Muscle layer of colon (tissue), 2 donors: Measurements from ENCODE around the gene ASCC3.
"Not testable (repeated sequence)": the region's sequence is repeated elsewhere in the genome, so short reads cannot be mapped to it uniquely, and the experiment has no call there.

Experiments
- H3K27ac ChIP-seq: one replicate; pipeline ENCODE4 v1.7.0; 2013; ENCODE audit warnings: low read depth, mild to moderate bottlenecking, low read length, moderate library complexity
- H3K27me3 ChIP-seq, 2 donors: one replicate each; pipeline ENCODE4 v1.7.0; 2013; ENCODE audit warnings: low read length in 2 of 2, mild to moderate bottlenecking in 2 of 2; ENCODE audit not compliant: insufficient read depth in 2 of 2, control insufficient read depth in 1 of 2
- H3K36me3 ChIP-seq: one replicate; pipeline ENCODE4 v1.7.0; 2013; ENCODE audit warnings: mild to moderate bottlenecking, low read length; ENCODE audit not compliant: insufficient read depth
- H3K4me1 ChIP-seq: one replicate; pipeline ENCODE4 v1.7.0; 2013; ENCODE audit warnings: mild to moderate bottlenecking, low read length; ENCODE audit not compliant: insufficient read depth
- H3K4me3 ChIP-seq, 2 donors: one replicate each; pipeline ENCODE4 v1.7.0; 2013; ENCODE audit warnings: low read length in 2 of 2, low read depth in 1 of 2, mild to moderate bottlenecking in 1 of 2, moderate library complexity in 1 of 2
- H3K9ac ChIP-seq: one replicate; pipeline ENCODE4 v1.7.0; 2013; ENCODE audit warnings: low read length
- H3K9me3 ChIP-seq: one replicate; pipeline ENCODE4 v1.7.0; 2013; ENCODE audit warnings: mild to moderate bottlenecking, low read length
- donor health status: abdominal sarcoma.
- donor health status: Adenocarcinoma of cecum.

The ASCC3 gene

DNA sequence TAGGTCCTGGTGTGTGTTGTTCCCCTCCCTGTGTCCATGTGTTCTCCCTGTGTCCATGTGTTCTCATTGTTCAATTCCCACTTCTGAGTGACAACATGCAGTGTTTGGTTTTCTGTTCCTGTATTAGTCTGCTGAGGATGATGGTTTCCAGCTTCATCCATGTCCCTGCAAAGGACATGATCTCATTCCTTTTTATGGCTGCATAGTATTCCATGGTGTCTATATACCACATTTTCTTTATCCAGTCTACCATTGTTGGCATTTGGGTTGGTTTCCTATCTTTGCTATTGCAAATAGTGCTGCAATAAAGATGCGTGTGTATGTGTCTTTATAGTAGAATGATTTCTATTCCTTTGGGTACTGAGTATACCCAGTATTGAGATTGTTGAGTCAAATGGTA lies 122.7 kb downstream of the ASCC3 start:
- H3K27me3 ChIP-seq, H3K27ac ChIP-seq, H3K9ac ChIP-seq, H3K9me3 ChIP-seq, H3K36me3 ChIP-seq, H3K4me1 ChIP-seq, H3K4me3 ChIP-seq: not testable (repeated sequence)

DNA sequence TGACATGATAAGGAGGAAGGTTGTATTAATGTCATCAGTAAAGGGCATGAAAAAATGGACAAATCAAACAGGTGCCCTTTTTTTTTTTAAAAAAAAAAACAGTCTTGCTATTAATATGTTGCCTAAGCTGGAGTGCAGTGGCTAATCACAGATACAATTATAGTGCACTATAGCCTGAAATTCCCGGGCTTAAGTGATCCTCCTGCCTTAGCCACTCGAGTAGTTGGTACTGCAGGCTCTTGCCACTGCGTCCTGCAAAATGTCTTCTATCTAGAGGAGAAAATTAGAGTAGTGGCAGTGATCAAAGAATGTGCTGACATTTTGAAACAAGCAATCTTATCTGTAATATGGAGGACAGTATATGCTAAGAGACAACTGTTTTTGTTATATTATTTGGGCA lies 127.7 kb downstream of the ASCC3 start:
- Histone ChIP-seq H3K9ac (no peak overlapping the region), H3K4me3 (no peak overlapping the region), H3K27me3 (no peaks in the 10 kb centered on the region), H3K4me1 (no peaks in the 10 kb centered on the region), H3K27ac (no peak overlapping the region), H3K36me3 (no peaks in the 10 kb centered on the region), H3K9me3 (no peaks in the 10 kb centered on the region)

DNA sequence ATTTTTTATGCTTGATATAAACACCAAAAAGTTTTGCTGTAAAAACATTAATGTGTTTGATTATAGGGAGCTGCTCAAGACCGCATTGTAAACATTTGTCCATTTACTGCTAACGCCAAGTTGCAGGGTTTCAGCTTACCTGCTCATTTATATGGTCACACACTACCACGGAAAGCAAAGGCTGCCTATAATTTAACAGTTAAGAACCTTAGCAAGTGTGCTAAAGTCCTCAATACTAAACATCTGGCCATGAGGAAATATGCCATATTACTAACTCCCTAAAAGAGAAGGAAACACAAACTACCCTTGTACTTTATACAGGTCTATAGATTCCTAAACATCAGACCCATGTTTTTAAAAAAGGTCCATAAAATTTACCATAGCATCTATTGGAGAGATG lies 129.5 kb downstream of the ASCC3 start:
- no peak overlapping the region for H3K4me3 ChIP-seq
- no peaks in the 10 kb centered on the region for H3K36me3 ChIP-seq
- no peaks in the 10 kb centered on the region for H3K4me1 ChIP-seq

DNA sequence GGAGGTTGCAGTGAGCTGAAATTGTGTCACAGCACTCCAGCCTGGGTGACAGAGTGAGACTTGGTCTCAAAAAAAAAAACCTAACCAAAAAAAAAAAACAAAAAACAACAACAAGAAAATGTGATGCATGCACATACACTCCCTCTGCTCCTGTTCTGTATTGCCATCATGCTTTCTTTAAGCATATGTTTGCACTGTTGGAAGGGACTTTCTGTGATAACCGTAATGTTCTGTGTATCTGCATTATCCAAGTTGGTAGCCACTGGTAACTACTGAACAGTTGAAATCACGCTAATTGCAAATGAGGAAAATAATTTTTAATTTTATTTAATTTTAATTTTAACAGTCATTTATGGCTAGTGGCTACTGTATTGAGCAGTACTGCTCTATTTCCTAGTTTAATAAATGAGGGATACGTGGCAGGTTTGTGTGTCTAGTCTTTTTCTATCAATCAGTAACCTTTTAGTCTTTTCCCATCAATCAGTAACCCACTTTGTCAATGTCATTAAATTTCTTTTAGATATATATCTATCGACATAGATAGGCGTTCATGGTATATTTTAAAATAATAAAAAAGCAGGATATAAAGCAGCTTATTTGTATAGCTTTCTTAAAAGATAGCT lies 135.6 kb downstream of the ASCC3 start:
- no peaks in the 10 kb centered on the region for H3K4me1 ChIP-seq
- no peaks in the 10 kb centered on the region for H3K27me3 ChIP-seq
- H3K9ac ChIP-seq, result no peak overlapping the region
- no peak overlapping the region for H3K27ac ChIP-seq
- no peak overlapping the region for H3K4me3 ChIP-seq
- no peaks in the 10 kb centered on the region for H3K9me3 ChIP-seq
- H3K36me3 ChIP-seq, result no peaks in the 10 kb centered on the region

More for the DNA sequence above, 129.5 kb downstream of the ASCC3 start:
- Histone ChIP-seq H3K27ac (no peak overlapping the region), H3K9ac (no peak overlapping the region), H3K27me3 (no peaks in the 10 kb centered on the region), H3K9me3 (no peaks in the 10 kb centered on the region)

DNA sequence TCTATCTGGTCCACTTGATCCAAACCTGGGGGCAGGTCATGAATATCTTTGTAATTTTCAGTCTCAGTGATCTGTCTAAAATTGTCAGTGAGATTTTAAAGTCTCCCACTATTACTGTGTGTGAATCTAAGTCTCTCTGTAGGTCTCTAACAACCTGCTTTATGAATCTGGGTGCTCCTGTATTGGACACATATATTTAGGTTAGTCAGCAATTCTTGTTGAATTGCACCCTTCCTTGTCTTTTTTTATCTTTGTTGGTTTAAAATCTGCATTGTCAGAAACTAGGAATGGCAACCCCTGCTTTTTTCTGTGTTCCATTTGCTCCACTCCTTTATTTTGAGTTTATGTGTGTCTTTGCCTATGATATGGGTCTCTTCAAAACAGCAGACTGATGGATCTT lies 140.7 kb downstream of the ASCC3 start:
- Histone ChIP-seq H3K9me3 (no peaks in the 10 kb centered on the region), H3K4me3 (no peak overlapping the region), H3K36me3 (no peaks in the 10 kb centered on the region), H3K9ac (no peak overlapping the region), H3K27me3 (no peaks in the 10 kb centered on the region), H3K4me1 (no peaks in the 10 kb centered on the region), H3K27ac (no peak overlapping the region)

DNA sequence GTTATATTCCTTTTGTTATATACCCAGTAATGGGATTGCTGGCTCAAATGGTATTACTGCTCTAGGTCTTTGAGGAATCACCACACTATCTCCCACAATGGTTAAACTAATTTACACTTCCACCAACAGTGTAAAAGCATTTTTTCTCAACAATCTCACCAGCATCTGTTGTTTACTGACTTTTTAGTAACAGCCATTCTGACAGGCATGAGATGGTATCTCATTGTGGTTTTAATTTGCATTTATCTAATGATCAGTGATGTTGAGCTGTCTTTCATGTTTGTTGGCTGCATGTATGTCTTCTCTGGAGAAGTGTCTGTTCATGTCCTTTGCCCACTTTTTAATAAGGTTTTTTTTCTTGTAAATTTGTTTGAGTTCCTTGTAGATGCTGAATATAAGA lies 143.4 kb downstream of the ASCC3 start:
- not testable (repeated sequence) for H3K27ac ChIP-seq, H3K4me1 ChIP-seq, H3K9ac ChIP-seq, H3K36me3 ChIP-seq, H3K4me3 ChIP-seq, H3K27me3 ChIP-seq, H3K9me3 ChIP-seq

DNA sequence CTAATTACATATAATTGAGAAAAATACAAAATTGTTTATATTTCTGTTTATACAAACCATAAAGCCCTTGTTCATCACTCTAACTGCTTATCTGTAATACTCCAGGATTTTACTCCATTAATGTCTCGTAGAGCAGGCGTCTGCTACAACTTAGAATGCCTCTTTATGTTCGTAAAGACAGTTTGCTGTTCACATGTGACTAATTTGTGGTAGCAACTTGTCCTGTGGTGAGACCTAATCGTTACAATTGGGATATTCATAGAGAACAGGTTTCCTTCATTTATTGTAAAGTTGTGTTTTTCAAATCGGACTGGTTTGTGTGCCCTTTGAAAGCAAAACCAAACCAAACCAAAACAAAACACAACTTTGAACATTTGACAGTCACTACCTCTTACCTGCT lies 149.7 kb downstream of the ASCC3 start:
- H3K36me3 ChIP-seq, result no peaks in the 10 kb centered on the region
- no peak overlapping the region for H3K9ac ChIP-seq
- no peak overlapping the region for H3K27ac ChIP-seq
- H3K27me3 ChIP-seq, result no peaks in the 10 kb centered on the region
- H3K4me1 ChIP-seq, result peaks cover 6% of the 10 kb centered on the region
- no peak overlapping the region for H3K4me3 ChIP-seq
- no peaks in the 10 kb centered on the region for H3K9me3 ChIP-seq

DNA sequence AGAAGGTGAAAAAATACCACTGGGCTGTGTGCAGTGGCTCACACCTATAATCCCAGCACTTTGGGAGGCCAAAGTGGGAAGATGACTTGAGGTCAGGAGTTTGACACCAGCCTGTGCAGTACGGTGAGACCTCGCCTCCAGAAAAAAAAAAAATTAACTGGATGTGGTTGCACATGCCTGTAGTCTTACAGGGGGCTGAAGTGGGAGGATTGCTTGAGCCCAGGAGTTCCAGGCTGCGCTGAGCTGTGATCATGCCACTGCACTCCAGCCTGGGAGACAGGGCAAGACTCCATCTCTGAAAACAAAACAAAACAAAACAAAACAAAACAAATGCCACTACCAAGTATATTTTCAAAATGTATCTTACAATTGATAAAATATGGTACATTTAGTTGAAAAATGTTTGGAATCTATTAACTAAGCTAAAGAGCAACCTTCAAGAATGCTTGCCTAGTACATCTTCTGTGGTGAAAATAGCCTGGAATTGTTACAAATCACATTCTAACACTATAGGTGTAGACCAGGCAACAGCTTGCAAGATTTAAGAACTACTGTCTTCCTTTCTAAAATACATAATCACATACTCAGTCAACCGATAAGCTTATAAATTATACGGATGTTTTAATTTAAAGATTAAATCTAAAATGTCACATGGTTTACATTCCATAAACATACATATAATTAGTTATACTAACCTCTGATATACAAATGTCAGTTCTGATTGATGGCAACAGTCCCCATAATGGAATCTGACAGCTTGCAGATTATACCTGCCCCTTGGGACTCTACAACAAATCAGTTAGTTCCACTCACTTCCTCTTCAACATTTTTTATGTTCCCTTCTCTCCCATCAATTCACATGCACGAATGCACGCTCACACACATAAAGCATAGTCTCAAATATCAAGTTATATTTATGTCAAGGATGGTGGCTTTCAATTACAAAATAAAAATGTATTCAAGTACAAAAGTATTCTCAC lies 150.8 kb downstream of the ASCC3 start:
- Histone ChIP-seq H3K4me3 (no peak overlapping the region), H3K27ac (no peak overlapping the region), H3K9me3 (no peaks in the 10 kb centered on the region), H3K9ac (no peak overlapping the region), H3K27me3 (no peaks in the 10 kb centered on the region), H3K36me3 (no peaks in the 10 kb centered on the region), H3K4me1 (peaks cover 6% of the 10 kb centered on the region)

DNA sequence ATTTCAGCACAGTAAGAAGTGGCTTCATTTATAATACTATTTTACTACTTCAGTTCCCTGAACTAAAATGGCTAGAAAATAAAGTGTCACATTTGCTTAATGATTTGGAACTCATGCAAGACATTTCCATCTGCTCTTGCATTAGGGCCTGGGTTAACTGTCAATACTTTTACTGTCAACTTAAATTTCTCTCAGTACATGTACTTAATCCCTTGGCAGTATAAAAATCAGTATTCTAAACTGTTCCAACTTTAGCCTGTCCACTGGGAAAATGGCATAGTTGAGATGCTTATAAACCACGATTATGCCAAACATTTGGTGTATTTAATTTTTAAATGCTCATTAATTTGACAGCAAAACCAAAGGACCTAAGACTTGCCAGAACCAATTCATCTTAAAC lies 154.5 kb downstream of the ASCC3 start:
- H3K27me3 ChIP-seq, result no peaks in the 10 kb centered on the region
- H3K4me1 ChIP-seq, result peaks cover 6% of the 10 kb centered on the region
- H3K4me3 ChIP-seq, result no peak overlapping the region
- no peaks in the 10 kb centered on the region for H3K36me3 ChIP-seq
- H3K9me3 ChIP-seq, result no peaks in the 10 kb centered on the region
- H3K9ac ChIP-seq, result no peak overlapping the region
- H3K27ac ChIP-seq, result no peak overlapping the region

DNA sequence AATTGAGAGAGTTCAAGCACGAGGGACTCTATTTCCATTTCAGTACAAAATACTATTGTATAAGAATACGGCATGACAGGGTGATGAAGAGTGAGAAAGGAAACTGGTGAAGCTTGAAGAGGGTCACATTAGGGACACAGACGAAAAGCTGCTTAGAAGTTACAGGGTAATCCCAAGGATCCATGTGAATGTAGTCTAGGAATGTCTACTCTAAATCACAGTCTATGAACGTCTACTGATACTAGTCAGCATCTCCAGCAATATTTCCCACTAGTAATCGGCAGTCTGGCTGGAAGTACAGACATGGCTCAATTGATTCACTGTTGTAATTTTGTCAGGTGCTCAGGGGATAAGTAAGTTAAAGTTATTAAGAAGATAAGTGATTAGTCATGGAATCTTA lies 156.4 kb downstream of the ASCC3 start:
- peaks cover 6% of the 10 kb centered on the region for H3K4me1 ChIP-seq
- no peak overlapping the region for H3K9ac ChIP-seq
- H3K36me3 ChIP-seq, result no peaks in the 10 kb centered on the region
- no peaks in the 10 kb centered on the region for H3K9me3 ChIP-seq
- H3K4me3 ChIP-seq, result no peak overlapping the region
- H3K27ac ChIP-seq, result no peak overlapping the region
- H3K27me3 ChIP-seq, result no peaks in the 10 kb centered on the region

DNA sequence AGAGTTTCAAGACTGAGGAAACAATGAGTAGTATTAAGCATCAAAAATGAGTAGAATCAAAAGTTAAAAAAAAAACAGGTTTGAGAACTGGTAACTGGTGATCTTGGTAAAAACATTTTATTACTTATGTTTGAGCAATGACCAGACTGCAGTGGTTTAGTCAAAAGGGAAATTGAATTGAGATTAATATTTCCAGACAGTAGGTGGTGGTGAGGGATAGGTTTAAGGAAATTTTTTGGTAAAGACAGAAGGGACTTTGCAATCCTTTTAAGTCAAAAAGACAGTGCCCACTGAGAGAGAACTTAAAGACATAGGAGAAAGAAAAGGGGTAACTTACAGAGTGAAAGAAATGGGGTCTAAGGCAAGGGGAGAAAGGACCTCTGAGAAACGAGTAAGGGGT lies 156.9 kb downstream of the ASCC3 start:
- no peaks in the 10 kb centered on the region for H3K36me3 ChIP-seq
- no peak overlapping the region for H3K9ac ChIP-seq
- no peaks in the 10 kb centered on the region for H3K9me3 ChIP-seq
- no peak overlapping the region for H3K27ac ChIP-seq
- no peaks in the 10 kb centered on the region for H3K27me3 ChIP-seq
- peaks cover 6% of the 10 kb centered on the region for H3K4me1 ChIP-seq
- H3K4me3 ChIP-seq, result no peak overlapping the region

DNA sequence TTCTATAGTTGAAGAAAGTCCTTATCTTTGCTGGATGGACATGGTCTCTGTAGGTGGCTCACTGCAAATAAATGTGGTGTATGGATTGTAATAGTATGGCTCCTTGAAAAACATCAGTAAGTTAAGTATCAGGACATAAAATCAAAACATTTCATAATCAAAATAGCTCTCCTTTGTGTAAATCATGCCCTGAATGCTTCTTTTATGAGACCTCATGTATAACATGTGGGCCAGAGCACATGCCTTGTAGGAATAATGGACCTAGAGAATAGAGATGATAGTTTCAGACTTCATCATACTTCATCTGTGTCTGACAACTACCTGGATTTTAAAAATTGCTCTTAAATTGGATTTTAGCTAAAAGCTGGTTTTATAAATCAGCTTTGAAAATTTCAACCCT lies 159.9 kb downstream of the ASCC3 start:
- Histone ChIP-seq H3K36me3 (no peaks in the 10 kb centered on the region), H3K4me3 (no peak overlapping the region), H3K27ac (no peak overlapping the region), H3K9me3 (no peaks in the 10 kb centered on the region), H3K4me1 (no peaks in the 10 kb centered on the region), H3K9ac (no peak overlapping the region), H3K27me3 (no peaks in the 10 kb centered on the region)
